Activated CD8-positive, alpha-beta memory T cell treated with anti-CD3 and anti-CD28 coated beads for 1 hour (primary cell): ENCODE results near the gene CLMN.

Source experiments
- DNase-seq, 2 donors: peaks; one replicate each; pipeline ENCODE4 v3.0.0-alpha.2; 2020; ENCODE audit warnings: low read depth in 1 of 2; ENCODE audit errors: extremely low read depth in 1 of 2

Gene CLMN

GRCh38 chr14:95319312-95320077, at the start of gene CLMN:
Gene CLMN, minus strand, starts transcription at chr14:95319908. Its CDS starts 116 bp downstream, at chr14:95319792.
- DNase-seq, result no peak

- no peak for DNase-seq
Measured at GRCh38 chr14:95365401-95365800, 45.7 kb upstream of the CLMN start.

- DNase-seq, result no peak
Measured at GRCh38 chr14:95364481-95365209, 44.9 kb upstream of the CLMN start.

- DNase-seq, result no peak
Measured at GRCh38 chr14:95363468-95363954, 43.8 kb upstream of the CLMN start.

GRCh38 chr14:95362138-95362494, 42.4 kb upstream of the CLMN start:
- DNase-seq, result no peak

GRCh38 chr14:95361373-95362137, 41.8 kb upstream of the CLMN start:
- no peak for DNase-seq

- no peak for DNase-seq
Measured at GRCh38 chr14:95360828-95361227, 41.1 kb upstream of the CLMN start.

GRCh38 chr14:95359994-95360826, 40.5 kb upstream of the CLMN start:
- DNase-seq, result no peak

- DNase-seq, result no peak
Measured at GRCh38 chr14:95356245-95356869, 36.6 kb upstream of the CLMN start.

- no peak for DNase-seq
Measured at GRCh38 chr14:95355422-95355821, 35.7 kb upstream of the CLMN start.

- no peak for DNase-seq
Measured at GRCh38 chr14:95354834-95355233, 35.1 kb upstream of the CLMN start.

GRCh38 chr14:95353664-95354063, 34.0 kb upstream of the CLMN start:
- DNase-seq, result no peak

GRCh38 chr14:95353007-95353406, 33.3 kb upstream of the CLMN start:
- DNase-seq, result no peak

GRCh38 chr14:95352481-95352880, 32.8 kb upstream of the CLMN start:
- no peak for DNase-seq

GRCh38 chr14:95349241-95349640, 29.5 kb upstream of the CLMN start:
- DNase-seq, result no peak

GRCh38 chr14:95348395-95349080, 28.8 kb upstream of the CLMN start:
- no peak for DNase-seq

GRCh38 chr14:95346820-95347219, 27.1 kb upstream of the CLMN start:
- DNase-seq, result no peak

- no peak for DNase-seq
Measured at GRCh38 chr14:95346266-95346665, 26.6 kb upstream of the CLMN start.

- no peak for DNase-seq
Measured at GRCh38 chr14:95345032-95345431, 25.3 kb upstream of the CLMN start.

- no peak for DNase-seq
Measured at GRCh38 chr14:95344536-95344935, 24.8 kb upstream of the CLMN start.
